Fibroblast of lung (primary cell): ENCODE data around the gene LPP.

Source experiments
- CTCF ChIP-seq, 2 donors: IDR thresholded peaks in 1 of 2; conservative IDR thresholded peaks in 1 of 2; 1 replicate in 1 of 2; 2 replicates in 1 of 2; pipeline ENCODE4 v1.5.1; 2011 to 2012; ENCODE audit warnings: low read length in 2 of 2, control low read depth in 1 of 2, inconsistent platforms in 1 of 2, low read depth in 1 of 2, mild to moderate bottlenecking in 1 of 2
- EZH2 ChIP-seq: IDR thresholded peaks from 2 replicates; pipeline ENCODE4 v1.5.1; 2012; ENCODE audit warnings: low read length, control low read depth, mild to moderate bottlenecking; ENCODE audit errors: missing control alignments

GRCh38 chr3:188817935-188818269 lies 663.9 kb downstream of the LPP start:
- TF ChIP-seq CTCF (conservative IDR thresholded peaks at IDR 0.05 in 1 of 2, IDR thresholded peaks at IDR 0.05 in 1 of 2; ENCODE audit: low read depth in 1 of 2, low read length in 2 of 2) (no peak), EZH2 (no peak)
